AG10803 (cell line): Measurements from ENCODE around the gene RNF5.
A peak's percentile ranks its signal among the peaks of the same experiment; 100 is the strongest.

ENCODE experiments used
- DNase-seq: peaks from one replicate; pipeline ENCODE4 v3.0.0; 2010; ENCODE audit warnings: low read depth
- H3K4me3 ChIP-seq: 2 replicates; pipeline ENCODE4 v1.5.1; 2011; ENCODE audit warnings: mild to moderate bottlenecking, low read length, control low read depth
- TF ChIP-seq, protein P1 (sequence below): conservative IDR thresholded peaks from 2 replicates; pipeline ENCODE4 v1.5.1; 2011; ENCODE audit warnings: mild to moderate bottlenecking, low read length, control low read depth, inconsistent platforms

The RNF5 gene

DNA sequence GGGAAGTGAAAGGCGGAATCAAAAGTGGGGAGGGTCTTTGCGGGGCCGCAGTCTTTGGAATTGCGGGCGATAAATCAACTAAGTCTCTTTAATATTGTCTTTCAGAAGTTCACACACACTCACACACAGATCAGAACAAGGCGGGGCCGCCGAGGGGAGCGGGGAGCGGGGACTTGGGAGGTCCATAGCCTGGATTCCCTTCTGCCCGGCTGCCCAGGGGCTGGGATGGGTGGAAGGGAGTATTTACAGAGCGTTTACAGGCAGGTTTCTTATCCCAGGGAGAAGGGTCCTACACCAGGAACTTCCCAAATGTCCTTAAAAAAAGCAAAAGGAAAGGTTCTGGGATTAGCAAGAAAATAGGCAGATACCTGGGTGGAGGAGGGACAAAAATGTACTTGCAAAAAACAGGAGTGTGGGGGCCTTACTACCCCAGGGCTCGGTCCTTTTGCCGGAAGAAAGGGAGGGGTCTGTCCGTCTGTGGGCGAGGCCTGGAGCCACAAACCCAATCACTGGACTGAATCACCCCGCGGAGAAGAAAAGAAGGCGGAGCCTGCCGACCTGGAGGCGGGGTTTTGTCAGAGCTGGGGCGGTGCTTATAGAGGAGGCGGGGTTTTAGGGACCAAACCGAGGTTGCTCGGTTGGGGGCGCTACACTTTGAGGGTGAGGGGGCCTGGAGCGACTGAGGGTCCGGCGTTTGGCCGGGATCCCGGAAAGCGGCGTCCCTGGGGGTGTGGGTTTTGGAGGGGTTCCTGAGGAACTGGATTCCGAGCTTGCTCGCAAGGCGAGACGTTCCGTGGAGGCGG, 29.7 kb upstream of the RNF5 start:
- DNase-seq: no peak
- TF ChIP-seq, protein P1, sequence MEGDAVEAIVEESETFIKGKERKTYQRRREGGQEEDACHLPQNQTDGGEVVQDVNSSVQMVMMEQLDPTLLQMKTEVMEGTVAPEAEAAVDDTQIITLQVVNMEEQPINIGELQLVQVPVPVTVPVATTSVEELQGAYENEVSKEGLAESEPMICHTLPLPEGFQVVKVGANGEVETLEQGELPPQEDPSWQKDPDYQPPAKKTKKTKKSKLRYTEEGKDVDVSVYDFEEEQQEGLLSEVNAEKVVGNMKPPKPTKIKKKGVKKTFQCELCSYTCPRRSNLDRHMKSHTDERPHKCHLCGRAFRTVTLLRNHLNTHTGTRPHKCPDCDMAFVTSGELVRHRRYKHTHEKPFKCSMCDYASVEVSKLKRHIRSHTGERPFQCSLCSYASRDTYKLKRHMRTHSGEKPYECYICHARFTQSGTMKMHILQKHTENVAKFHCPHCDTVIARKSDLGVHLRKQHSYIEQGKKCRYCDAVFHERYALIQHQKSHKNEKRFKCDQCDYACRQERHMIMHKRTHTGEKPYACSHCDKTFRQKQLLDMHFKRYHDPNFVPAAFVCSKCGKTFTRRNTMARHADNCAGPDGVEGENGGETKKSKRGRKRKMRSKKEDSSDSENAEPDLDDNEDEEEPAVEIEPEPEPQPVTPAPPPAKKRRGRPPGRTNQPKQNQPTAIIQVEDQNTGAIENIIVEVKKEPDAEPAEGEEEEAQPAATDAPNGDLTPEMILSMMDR: no peak
- H3K4me3 ChIP-seq: no peak overlapping the region

- DNase-seq: no peak
- TF ChIP-seq, protein P1: no peak
- H3K4me3 ChIP-seq: no peak overlapping the region
Measured at GRCh38 chr6:32149092-32149755, 29.0 kb upstream of the RNF5 start.

- no peak overlapping the region for H3K4me3 ChIP-seq
- TF ChIP-seq, protein P1: no peak
- no peak for DNase-seq
Measured at GRCh38 chr6:32149932-32150870, 28.0 kb upstream of the RNF5 start.

DNA sequence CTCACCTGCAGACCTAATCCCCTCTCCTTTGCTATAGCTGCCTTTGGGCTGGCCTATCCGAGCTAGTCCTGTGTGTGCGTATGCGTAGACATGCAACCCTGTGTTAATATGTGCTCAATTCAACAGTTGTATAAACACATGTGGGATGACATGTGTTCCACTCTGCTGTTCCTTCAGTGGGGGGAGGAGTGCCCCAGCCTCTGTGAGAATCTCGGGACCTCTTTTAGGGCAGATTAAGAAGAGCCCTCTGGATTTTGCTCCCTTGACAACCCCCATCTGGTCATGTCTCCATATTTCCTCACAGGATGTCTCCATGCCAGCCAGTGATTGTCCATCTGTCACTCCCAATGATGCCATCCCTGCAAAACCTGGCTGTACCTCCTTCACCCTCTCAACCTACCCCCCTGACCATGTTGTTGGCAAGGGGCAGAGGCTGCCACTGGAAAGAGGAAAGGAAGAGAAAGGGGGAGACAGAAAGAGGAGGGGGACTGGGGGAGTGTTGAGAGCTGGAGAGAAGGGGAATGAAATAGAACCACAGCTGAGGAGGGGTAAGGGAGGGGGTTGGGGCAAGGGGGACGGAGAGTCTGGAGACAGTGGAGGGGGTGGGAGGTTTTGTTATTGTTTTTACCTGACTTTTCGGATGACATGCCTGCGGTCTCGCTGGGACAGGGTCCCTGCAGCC, 26.9 kb upstream of the RNF5 start:
- TF ChIP-seq, protein P1: no peak
- H3K4me3 ChIP-seq: peak overlapping the region; percentile 94
- no peak for DNase-seq

DNA sequence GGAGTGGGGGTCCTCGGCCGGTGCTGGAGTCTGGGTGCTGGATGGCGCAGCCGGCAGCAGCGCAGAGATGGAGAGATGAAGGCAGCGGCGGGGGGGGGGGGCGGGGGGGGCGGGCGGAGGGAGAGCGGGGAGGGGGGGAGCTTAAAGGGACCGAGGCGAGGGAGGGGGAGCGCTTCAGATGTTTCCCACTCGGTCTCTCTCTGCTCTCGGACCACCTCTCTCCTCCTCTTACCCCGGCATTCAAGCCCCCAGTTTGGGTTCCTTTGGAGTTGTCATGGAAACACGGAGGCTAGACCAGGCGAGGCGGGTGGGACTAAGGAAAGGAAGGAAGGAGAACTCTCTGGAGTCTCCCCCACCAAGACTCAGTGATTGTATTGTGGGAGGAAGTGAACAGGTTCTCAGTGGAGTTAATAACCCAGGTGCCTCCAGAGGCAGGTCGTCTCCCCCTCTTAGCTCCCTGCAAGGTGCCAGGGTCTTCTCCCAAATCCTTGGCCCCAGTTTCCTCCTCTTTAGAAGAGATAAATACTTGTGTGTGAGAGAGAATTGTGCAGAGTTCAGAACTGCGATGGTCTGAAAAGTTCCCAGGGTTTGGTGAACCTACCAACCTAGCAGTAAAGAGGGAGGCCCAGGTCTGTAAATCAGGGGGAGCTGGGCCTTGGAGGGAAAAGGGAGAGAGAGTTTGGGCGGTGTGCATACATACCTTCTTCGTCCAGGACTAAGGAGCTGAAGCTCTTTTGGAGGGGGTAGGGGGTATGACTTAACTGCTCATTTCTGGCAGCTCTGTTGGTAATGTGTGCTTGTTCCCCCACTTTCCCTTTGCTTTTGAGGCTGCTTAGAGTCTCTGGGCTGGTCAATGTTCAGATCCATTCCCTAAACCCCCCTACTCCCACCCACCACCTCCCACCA, 26.1 kb upstream of the RNF5 start, which contains the start of gene PRRT1:
TSS of gene PRRT1 (minus strand) at position 77 of the 906 bp plus-strand sequence. CDS start 112 bp downstream, outside the sequence.
- TF ChIP-seq, protein P1: no peak
- no peak for DNase-seq
- H3K4me3 ChIP-seq: peak within 1 kb of the TSS; percentile 94
